Activated naive CD8-positive, alpha-beta T cell (primary cell): Measurements from ENCODE around the gene NSMCE1.
A peak's percentile ranks its signal among the peaks of the same experiment; 100 is the strongest.

ENCODE experiments used
- H3K27ac Mint-ChIP-seq: one replicate; pipeline ENCODE4 v1.8.0; 2021; ENCODE audit warnings: mixed read lengths
- H3K27me3 Mint-ChIP-seq: one replicate; pipeline ENCODE4 v1.8.0; 2021; ENCODE audit warnings: mixed read lengths
- H3K36me3 Mint-ChIP-seq: one replicate; pipeline ENCODE4 v1.8.0; 2021; ENCODE audit warnings: mixed read lengths
- H3K4me1 Mint-ChIP-seq: one replicate; pipeline ENCODE4 v1.8.0; 2021; ENCODE audit warnings: low read depth, mixed read lengths
- H3K4me3 Mint-ChIP-seq: one replicate; pipeline ENCODE4 v1.8.0; 2021; ENCODE audit warnings: mild to moderate bottlenecking, mixed read lengths
- H3K9me3 Mint-ChIP-seq: one replicate; pipeline ENCODE4 v1.8.0; 2021; ENCODE audit warnings: low read depth, mixed read lengths

Gene NSMCE1

GRCh38 chr16:27268376-27269299 lies at the start of gene NSMCE1:
Gene NSMCE1 (minus strand): TSS chr16:27268772. CDS start chr16:27257570, 11,202 bp downstream.
- H3K36me3 Mint-ChIP-seq = peaks cover 19% of the 10 kb centered on the region
- H3K27me3 Mint-ChIP-seq = no peaks in the 10 kb centered on the region
- peak within 1 kb of the TSS; percentile 98 for H3K4me3 Mint-ChIP-seq
- peaks cover 80% of the 10 kb centered on the region for H3K4me1 Mint-ChIP-seq
- no peaks in the 10 kb centered on the region for H3K9me3 Mint-ChIP-seq
- H3K27ac Mint-ChIP-seq = peak within 1 kb of the TSS; percentile 99

- no peaks in the 10 kb centered on the region for H3K27me3 Mint-ChIP-seq
- peak overlapping the region; percentile 94 for H3K4me3 Mint-ChIP-seq
- peaks cover 24% of the 10 kb centered on the region for H3K36me3 Mint-ChIP-seq
- peak overlapping the region; percentile 100 for H3K27ac Mint-ChIP-seq
- peaks cover 75% of the 10 kb centered on the region for H3K4me1 Mint-ChIP-seq
- no peaks in the 10 kb centered on the region for H3K9me3 Mint-ChIP-seq
Measured at GRCh38 chr16:27317738-27318391, 49.3 kb upstream of the NSMCE1 start.

- Mint-ChIP-seq H3K4me3 (peak overlapping the region; percentile 94), H3K27ac (peak overlapping the region; percentile 100), H3K9me3 (no peaks in the 10 kb centered on the region), H3K36me3 (peaks cover 21% of the 10 kb centered on the region), H3K4me1 (peaks cover 73% of the 10 kb centered on the region), H3K27me3 (no peaks in the 10 kb centered on the region)
Measured at GRCh38 chr16:27317320-27317719, 48.7 kb upstream of the NSMCE1 start.

GRCh38 chr16:27316038-27316680 lies 47.6 kb upstream of the NSMCE1 start:
- Mint-ChIP-seq H3K4me3 (peak overlapping the region; percentile 94), H3K27ac (peak overlapping the region; percentile 100), H3K4me1 (peaks cover 70% of the 10 kb centered on the region), H3K9me3 (no peaks in the 10 kb centered on the region), H3K27me3 (no peaks in the 10 kb centered on the region), H3K36me3 (peaks cover 17% of the 10 kb centered on the region)

GRCh38 chr16:27315333-27316037 lies 46.9 kb upstream of the NSMCE1 start:
- Mint-ChIP-seq H3K27me3 (no peaks in the 10 kb centered on the region), H3K27ac (peak overlapping the region; percentile 100), H3K4me3 (peak overlapping the region; percentile 94), H3K36me3 (peaks cover 17% of the 10 kb centered on the region), H3K9me3 (no peaks in the 10 kb centered on the region), H3K4me1 (peaks cover 67% of the 10 kb centered on the region)

GRCh38 chr16:27314986-27315332 lies 46.4 kb upstream of the NSMCE1 start:
- peak overlapping the region; percentile 94 for H3K4me3 Mint-ChIP-seq

GRCh38 chr16:27314161-27314723 lies 45.7 kb upstream of the NSMCE1 start:
- H3K4me1 Mint-ChIP-seq = peaks cover 55% of the 10 kb centered on the region
- peaks cover 15% of the 10 kb centered on the region for H3K36me3 Mint-ChIP-seq
- H3K27me3 Mint-ChIP-seq = no peaks in the 10 kb centered on the region
- H3K9me3 Mint-ChIP-seq = no peaks in the 10 kb centered on the region
- peak overlapping the region; percentile 100 for H3K27ac Mint-ChIP-seq
- peak overlapping the region; percentile 94 for H3K4me3 Mint-ChIP-seq

More at GRCh38 chr16:27314986-27315332, 46.4 kb upstream of the NSMCE1 start:
- Mint-ChIP-seq H3K36me3 (peaks cover 17% of the 10 kb centered on the region), H3K27ac (peak overlapping the region; percentile 100), H3K9me3 (no peaks in the 10 kb centered on the region), H3K4me1 (peaks cover 63% of the 10 kb centered on the region), H3K27me3 (no peaks in the 10 kb centered on the region)

- Mint-ChIP-seq H3K4me1 (peaks cover 49% of the 10 kb centered on the region), H3K27ac (peak within 1 kb of the TSS; percentile 100), H3K4me3 (peak within 1 kb of the TSS; percentile 94), H3K27me3 (no peaks in the 10 kb centered on the region), H3K9me3 (no peaks in the 10 kb centered on the region), H3K36me3 (peaks cover 11% of the 10 kb centered on the region)
Measured at GRCh38 chr16:27313422-27314160, 45.0 kb upstream of the NSMCE1 start, which contains the start of gene IL4R. Gene IL4R (plus strand): TSS chr16:27313974. CDS start chr16:27340204, 26,230 bp downstream.

GRCh38 chr16:27312580-27313421 lies 44.2 kb upstream of the NSMCE1 start:
- Mint-ChIP-seq H3K36me3 (peaks cover 11% of the 10 kb centered on the region), H3K27me3 (no peaks in the 10 kb centered on the region), H3K9me3 (no peaks in the 10 kb centered on the region), H3K27ac (peak overlapping the region; percentile 93), H3K4me1 (peaks cover 41% of the 10 kb centered on the region), H3K4me3 (peak overlapping the region; percentile 90)

- H3K27me3 Mint-ChIP-seq = no peaks in the 10 kb centered on the region
- no peaks in the 10 kb centered on the region for H3K9me3 Mint-ChIP-seq
- peak overlapping the region; percentile 64 for H3K27ac Mint-ChIP-seq
- H3K36me3 Mint-ChIP-seq = peaks cover 8% of the 10 kb centered on the region
- peak overlapping the region; percentile 11 for H3K4me3 Mint-ChIP-seq
- H3K4me1 Mint-ChIP-seq = peaks cover 32% of the 10 kb centered on the region
Measured at GRCh38 chr16:27311897-27312303, 43.3 kb upstream of the NSMCE1 start.

GRCh38 chr16:27311448-27311830 lies 42.9 kb upstream of the NSMCE1 start:
- no peaks in the 10 kb centered on the region for H3K9me3 Mint-ChIP-seq
- peaks cover 8% of the 10 kb centered on the region for H3K36me3 Mint-ChIP-seq
- H3K27ac Mint-ChIP-seq = peak overlapping the region; percentile 22
- H3K4me3 Mint-ChIP-seq = no peak overlapping the region
- no peaks in the 10 kb centered on the region for H3K27me3 Mint-ChIP-seq
- H3K4me1 Mint-ChIP-seq = peaks cover 29% of the 10 kb centered on the region

- no peak overlapping the region for H3K27ac Mint-ChIP-seq
- H3K27me3 Mint-ChIP-seq = no peaks in the 10 kb centered on the region
Measured at GRCh38 chr16:27310576-27311447, 42.2 kb upstream of the NSMCE1 start.

More at GRCh38 chr16:27310576-27311447, 42.2 kb upstream of the NSMCE1 start:
- H3K4me3 Mint-ChIP-seq = no peak overlapping the region
- H3K9me3 Mint-ChIP-seq = no peaks in the 10 kb centered on the region
- H3K36me3 Mint-ChIP-seq = peaks cover 8% of the 10 kb centered on the region
- peaks cover 24% of the 10 kb centered on the region for H3K4me1 Mint-ChIP-seq
